Adrenal gland (tissue), 5 donors: Measurements from ENCODE around the gene MZB1.

Source experiments
- POLR2A ChIP-seq, 2 donors: fragments of 450-650 bp; IDR thresholded peaks; one replicate each; pipeline ENCODE4 v1.6.1; 2017; ENCODE audit warnings: antibody characterized with exemption in 2 of 2, mild to moderate bottlenecking in 2 of 2, moderate library complexity in 1 of 2
- TF ChIP-seq, protein P1 (sequence below), 6 experiments: fragments of 450-650 bp in 4 of 6; fragments of 200-600 bp in 2 of 6; sonication (generic) in 1 of 6; IDR thresholded peaks; 1 replicate in 5 of 6; 2 replicates in 1 of 6; pipeline versions ENCODE4 v1.5.1 to v1.8.0; 2016 to 2021; ENCODE audit warnings: antibody characterized with exemption in 6 of 6, mild to moderate bottlenecking in 2 of 6, moderate library complexity in 1 of 6
- donor health status: DM: no; HTN: no; CAD: no.

DNA sequence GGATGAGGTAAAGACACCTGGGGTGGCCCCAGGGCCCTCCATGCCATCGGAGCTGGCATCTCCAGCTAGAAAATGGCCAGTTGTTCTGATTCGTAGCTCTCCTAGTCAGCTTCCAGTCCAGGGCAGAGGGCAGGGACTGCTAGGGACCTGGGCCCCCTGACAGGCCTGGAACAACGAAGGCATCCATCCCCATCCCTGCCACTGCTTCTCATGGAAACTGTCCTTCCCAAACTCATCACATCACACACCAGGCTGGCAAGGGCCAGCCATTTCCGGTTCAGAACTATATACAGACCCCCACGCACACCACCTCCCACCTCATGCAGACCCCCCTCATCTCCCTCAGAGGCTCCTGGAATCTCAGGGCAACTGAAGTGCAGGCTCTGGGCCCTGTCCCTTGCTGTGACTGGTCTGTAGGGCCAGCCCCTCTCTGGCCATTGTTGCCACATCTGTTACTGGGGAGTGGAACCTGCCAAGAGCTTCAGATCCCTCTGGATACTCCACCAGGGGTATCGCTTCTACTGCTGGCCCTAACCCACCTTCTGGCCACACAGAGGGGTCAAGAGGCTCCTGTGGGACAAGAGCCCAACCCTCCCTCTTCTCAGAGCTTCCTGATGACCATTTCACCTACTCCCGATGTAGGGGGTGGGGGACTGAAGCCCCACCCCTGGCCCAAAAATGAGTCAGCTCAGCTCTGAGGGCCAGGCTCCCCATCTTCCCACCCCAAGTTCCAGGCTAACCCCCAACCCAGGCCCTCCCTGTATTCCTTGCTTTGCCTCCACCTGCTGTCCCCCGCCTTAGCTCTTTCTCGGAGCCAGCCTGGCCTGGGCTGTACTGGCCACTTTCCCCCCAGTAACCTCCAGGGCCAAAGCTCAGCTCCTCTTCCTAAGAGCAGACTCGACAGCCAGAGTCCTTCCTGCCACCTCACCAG is 1.2 kb upstream of the MZB1 start:
- TF ChIP-seq, protein P1, sequence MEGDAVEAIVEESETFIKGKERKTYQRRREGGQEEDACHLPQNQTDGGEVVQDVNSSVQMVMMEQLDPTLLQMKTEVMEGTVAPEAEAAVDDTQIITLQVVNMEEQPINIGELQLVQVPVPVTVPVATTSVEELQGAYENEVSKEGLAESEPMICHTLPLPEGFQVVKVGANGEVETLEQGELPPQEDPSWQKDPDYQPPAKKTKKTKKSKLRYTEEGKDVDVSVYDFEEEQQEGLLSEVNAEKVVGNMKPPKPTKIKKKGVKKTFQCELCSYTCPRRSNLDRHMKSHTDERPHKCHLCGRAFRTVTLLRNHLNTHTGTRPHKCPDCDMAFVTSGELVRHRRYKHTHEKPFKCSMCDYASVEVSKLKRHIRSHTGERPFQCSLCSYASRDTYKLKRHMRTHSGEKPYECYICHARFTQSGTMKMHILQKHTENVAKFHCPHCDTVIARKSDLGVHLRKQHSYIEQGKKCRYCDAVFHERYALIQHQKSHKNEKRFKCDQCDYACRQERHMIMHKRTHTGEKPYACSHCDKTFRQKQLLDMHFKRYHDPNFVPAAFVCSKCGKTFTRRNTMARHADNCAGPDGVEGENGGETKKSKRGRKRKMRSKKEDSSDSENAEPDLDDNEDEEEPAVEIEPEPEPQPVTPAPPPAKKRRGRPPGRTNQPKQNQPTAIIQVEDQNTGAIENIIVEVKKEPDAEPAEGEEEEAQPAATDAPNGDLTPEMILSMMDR (IDR thresholded peaks at IDR 0.05): no peak
- no peak for TF ChIP-seq POLR2A (IDR thresholded peaks at IDR 0.05)
